VCaP (cell line): ENCODE data around the gene AGBL1.
"Not testable (repeated sequence)": the region's sequence is repeated elsewhere in the genome, so short reads cannot be mapped to it uniquely, and the experiment has no call there.

Experiments
- H3K27ac ChIP-seq: fragments of 450-650 bp; 2 replicates; pipeline ENCODE4 v1.5.1; 2017
- TF ChIP-seq, protein P1 (sequence below): fragments of 450-650 bp; conservative IDR thresholded peaks from 2 replicates; pipeline ENCODE4 v1.5.1; 2017; ENCODE audit warnings: mild to moderate bottlenecking, moderate library complexity

The AGBL1 gene

DNA sequence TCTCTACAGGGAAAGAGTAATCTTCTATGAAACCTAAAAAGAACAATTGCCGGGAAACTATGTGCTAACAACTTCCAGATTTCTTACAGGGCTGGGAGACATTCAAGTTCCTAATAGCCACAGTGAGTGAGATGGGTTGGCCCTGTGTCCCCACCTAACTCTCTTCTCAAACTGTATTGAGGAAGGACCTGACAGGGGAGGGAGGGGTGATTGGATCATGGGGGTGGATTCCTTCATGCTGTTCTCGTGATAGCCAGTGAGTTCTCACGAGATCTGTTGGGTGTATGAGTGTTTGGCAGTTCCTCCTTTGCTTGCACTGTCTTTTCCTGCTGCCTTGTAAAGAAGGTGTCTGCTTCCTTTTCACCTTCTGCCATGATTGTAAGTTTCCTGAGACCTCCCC is 958.7 kb downstream of the AGBL1 start:
- TF ChIP-seq, protein P1, sequence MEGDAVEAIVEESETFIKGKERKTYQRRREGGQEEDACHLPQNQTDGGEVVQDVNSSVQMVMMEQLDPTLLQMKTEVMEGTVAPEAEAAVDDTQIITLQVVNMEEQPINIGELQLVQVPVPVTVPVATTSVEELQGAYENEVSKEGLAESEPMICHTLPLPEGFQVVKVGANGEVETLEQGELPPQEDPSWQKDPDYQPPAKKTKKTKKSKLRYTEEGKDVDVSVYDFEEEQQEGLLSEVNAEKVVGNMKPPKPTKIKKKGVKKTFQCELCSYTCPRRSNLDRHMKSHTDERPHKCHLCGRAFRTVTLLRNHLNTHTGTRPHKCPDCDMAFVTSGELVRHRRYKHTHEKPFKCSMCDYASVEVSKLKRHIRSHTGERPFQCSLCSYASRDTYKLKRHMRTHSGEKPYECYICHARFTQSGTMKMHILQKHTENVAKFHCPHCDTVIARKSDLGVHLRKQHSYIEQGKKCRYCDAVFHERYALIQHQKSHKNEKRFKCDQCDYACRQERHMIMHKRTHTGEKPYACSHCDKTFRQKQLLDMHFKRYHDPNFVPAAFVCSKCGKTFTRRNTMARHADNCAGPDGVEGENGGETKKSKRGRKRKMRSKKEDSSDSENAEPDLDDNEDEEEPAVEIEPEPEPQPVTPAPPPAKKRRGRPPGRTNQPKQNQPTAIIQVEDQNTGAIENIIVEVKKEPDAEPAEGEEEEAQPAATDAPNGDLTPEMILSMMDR: no peak

GRCh38 chr15:87042619-87043018 is 962.9 kb downstream of the AGBL1 start:
- TF ChIP-seq, protein P1: peak; percentile 15; the same call in 1 of the 2 replicates
- not testable (repeated sequence) for H3K27ac ChIP-seq

More for the DNA sequence above, 958.7 kb downstream of the AGBL1 start:
- no peak overlapping the region for H3K27ac ChIP-seq

- TF ChIP-seq, protein P1: no peak
- H3K27ac ChIP-seq: no peak overlapping the region
Observed at GRCh38 chr15:87045746-87046145, 966.1 kb downstream of the AGBL1 start.

DNA sequence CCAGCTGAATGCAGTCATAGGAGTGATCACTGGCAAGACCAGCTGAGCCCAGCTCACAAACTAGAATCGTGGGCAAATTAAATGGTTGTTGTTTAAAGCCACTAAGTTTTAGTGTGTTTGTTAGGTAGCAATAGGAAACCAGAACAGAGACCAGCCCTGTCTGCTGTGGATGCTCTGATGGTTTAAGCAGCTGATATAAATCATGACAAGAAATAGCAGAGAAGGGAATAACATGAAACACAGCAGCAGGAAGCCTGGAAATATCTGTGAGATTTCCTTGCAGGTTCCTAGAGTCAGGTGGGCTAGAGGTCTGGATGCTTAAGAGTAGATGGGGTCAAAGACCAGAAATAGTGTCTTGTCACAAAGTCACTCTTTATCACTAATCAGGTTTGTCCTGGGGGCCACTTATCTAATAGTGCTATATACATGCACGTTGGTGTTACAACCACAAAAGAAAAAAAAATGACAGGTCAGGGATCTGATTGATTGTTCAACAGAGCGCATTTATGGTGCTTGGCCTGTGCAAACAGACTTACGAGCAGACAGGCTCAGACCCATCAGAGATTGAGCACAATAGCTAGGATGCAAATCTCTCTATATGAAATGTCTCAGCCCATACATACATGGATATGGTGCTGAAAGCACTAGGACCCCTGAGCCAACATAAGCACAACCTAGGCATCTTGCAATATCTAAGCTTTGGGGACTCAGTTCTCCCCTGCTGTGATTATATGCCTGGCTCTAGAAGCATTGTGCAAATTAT is 967.7 kb downstream of the AGBL1 start:
- TF ChIP-seq, protein P1: no peak
- H3K27ac ChIP-seq: no peak overlapping the region
